WTC11 (cell line): Measurements from ENCODE around the gene LRRC30.

Experiments used
- CTCF ChIP-seq: fragments of 200-600 bp; IDR thresholded peaks from 2 replicates; pipeline ENCODE4 v1.8.0; 2022; ENCODE audit warnings: antibody characterized with exemption
- HMGXB4 ChIP-seq: sonication (generic); formaldehyde crosslinking; IDR thresholded peaks from 2 replicates; pipeline ENCODE4 v1.8.1; 2023; ENCODE audit warnings: mild to moderate bottlenecking, moderate library complexity, missing genetic modification reagents
- MXD4 ChIP-seq: fragments of 250-450 bp; sonication (Bioruptor Pico); IDR thresholded peaks from 2 replicates; pipeline ENCODE4 v1.8.0; 2021; ENCODE audit warnings: mild to moderate bottlenecking, moderate library complexity, borderline replicate concordance
- NFYB ChIP-seq: sonication (generic); formaldehyde crosslinking; conservative IDR thresholded peaks from 2 replicates; pipeline ENCODE4 v1.8.0; 2022; ENCODE audit warnings: low read depth, missing genetic modification reagents
- SMAD3 ChIP-seq: sonication (generic); formaldehyde crosslinking; IDR thresholded peaks from 2 replicates; pipeline ENCODE4 v1.8.0; 2022; ENCODE audit warnings: missing genetic modification reagents, mild to moderate bottlenecking, borderline replicate concordance
- SMAD4 ChIP-seq: sonication (generic); formaldehyde crosslinking; IDR thresholded peaks from 2 replicates; pipeline ENCODE4 v1.8.0; 2022; ENCODE audit warnings: mild to moderate bottlenecking, missing genetic modification reagents
- TCF7 ChIP-seq: sonication (generic); formaldehyde crosslinking; IDR thresholded peaks from 2 replicates; pipeline ENCODE4 v1.8.0; 2022; ENCODE audit warnings: mild to moderate bottlenecking, low read depth, missing genetic modification reagents, moderate library complexity
- ZBTB43 ChIP-seq: sonication (generic); formaldehyde crosslinking; IDR thresholded peaks from 2 replicates; pipeline ENCODE4 v1.8.1; 2023; ENCODE audit warnings: mild to moderate bottlenecking, missing genetic modification reagents
- ZNF121 ChIP-seq: sonication (generic); formaldehyde crosslinking; IDR thresholded peaks from 2 replicates; pipeline ENCODE4 v1.8.0; 2023; ENCODE audit warnings: missing genetic modification reagents
- ZNF263 ChIP-seq: sonication (generic); formaldehyde crosslinking; IDR thresholded peaks from 2 replicates; pipeline ENCODE4 v1.8.1; 2022; ENCODE audit warnings: low read depth, mild to moderate bottlenecking, moderate library complexity, missing genetic modification reagents
- ZNF423 ChIP-seq: fragments of 250-450 bp; sonication (Bioruptor Pico); IDR thresholded peaks from 2 replicates; pipeline ENCODE4 v2.1.2; 2022; ENCODE audit warnings: mild to moderate bottlenecking, moderate library complexity

GRCh38 chr18:7237673-7238272 is 6.9 kb downstream of the LRRC30 start:
- TF ChIP-seq MXD4 (CRISPR knock-in tag), result no peak
- TF ChIP-seq ZBTB43 (CRISPR knock-in tag), result no peak
- TF ChIP-seq CTCF, result no peak
- no peak for TF ChIP-seq ZNF121
- no peak for TF ChIP-seq ZNF263 (CRISPR knock-in tag)
- TF ChIP-seq ZNF423, result no peak
- TF ChIP-seq HMGXB4 (CRISPR knock-in tag), result no peak
- no peak for TF ChIP-seq TCF7
- no peak for TF ChIP-seq NFYB (CRISPR knock-in tag)
- no peak for TF ChIP-seq SMAD3
- TF ChIP-seq SMAD4 (CRISPR knock-in tag), result no peak
